Measurements from ENCODE around the gene CPTP.

CPTP gene

GRCh38 chr1:1336931-1337792 lies 12.6 kb downstream of the CPTP start:
- no peaks in the 10 kb centered on the region for H3K4me1 ChIP-seq
- no peak overlapping the region for H3K4me3 ChIP-seq (ENCODE audit: low read depth, low read length)
- no peaks in the 10 kb centered on the region for H3K9me3 ChIP-seq (ENCODE audit: control insufficient read depth, low read length)
- H3K27ac ChIP-seq: no peak overlapping the region
- H3K9ac ChIP-seq: no peak overlapping the region
- TF ChIP-seq, protein P1, sequence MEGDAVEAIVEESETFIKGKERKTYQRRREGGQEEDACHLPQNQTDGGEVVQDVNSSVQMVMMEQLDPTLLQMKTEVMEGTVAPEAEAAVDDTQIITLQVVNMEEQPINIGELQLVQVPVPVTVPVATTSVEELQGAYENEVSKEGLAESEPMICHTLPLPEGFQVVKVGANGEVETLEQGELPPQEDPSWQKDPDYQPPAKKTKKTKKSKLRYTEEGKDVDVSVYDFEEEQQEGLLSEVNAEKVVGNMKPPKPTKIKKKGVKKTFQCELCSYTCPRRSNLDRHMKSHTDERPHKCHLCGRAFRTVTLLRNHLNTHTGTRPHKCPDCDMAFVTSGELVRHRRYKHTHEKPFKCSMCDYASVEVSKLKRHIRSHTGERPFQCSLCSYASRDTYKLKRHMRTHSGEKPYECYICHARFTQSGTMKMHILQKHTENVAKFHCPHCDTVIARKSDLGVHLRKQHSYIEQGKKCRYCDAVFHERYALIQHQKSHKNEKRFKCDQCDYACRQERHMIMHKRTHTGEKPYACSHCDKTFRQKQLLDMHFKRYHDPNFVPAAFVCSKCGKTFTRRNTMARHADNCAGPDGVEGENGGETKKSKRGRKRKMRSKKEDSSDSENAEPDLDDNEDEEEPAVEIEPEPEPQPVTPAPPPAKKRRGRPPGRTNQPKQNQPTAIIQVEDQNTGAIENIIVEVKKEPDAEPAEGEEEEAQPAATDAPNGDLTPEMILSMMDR (IDR thresholded peaks at IDR 0.05): no peak
- H3K79me2 ChIP-seq: no peaks in the 10 kb centered on the region
- H2AFZ ChIP-seq: no peak overlapping the region
- no peaks in the 10 kb centered on the region for H3K36me3 ChIP-seq (ENCODE audit: control insufficient read depth, insufficient read depth, low read length)
- H3K4me2 ChIP-seq (ENCODE audit: low read length): no peak overlapping the region
- no peaks in the 10 kb centered on the region for H3K27me3 ChIP-seq (ENCODE audit: control insufficient read depth, insufficient read depth, low read length)

GRCh38 chr1:1337793-1338147 lies 13.2 kb downstream of the CPTP start:
- H3K4me2 ChIP-seq (ENCODE audit: low read length): no peak overlapping the region
- H3K9me3 ChIP-seq (ENCODE audit: control insufficient read depth, low read length): no peaks in the 10 kb centered on the region
- TF ChIP-seq, protein P1 (IDR thresholded peaks at IDR 0.05): no peak
- H3K27me3 ChIP-seq (ENCODE audit: control insufficient read depth, insufficient read depth, low read length): no peaks in the 10 kb centered on the region
- no peaks in the 10 kb centered on the region for H3K4me1 ChIP-seq
- no peak overlapping the region for H3K4me3 ChIP-seq (ENCODE audit: low read depth, low read length)
- no peaks in the 10 kb centered on the region for H3K79me2 ChIP-seq
- no peak overlapping the region for H3K27ac ChIP-seq
- H2AFZ ChIP-seq: no peak overlapping the region
- H3K36me3 ChIP-seq (ENCODE audit: control insufficient read depth, insufficient read depth, low read length): no peaks in the 10 kb centered on the region
- no peak overlapping the region for H3K9ac ChIP-seq

GRCh38 chr1:1338278-1338677 lies 13.7 kb downstream of the CPTP start:
- TF ChIP-seq, protein P1 (IDR thresholded peaks at IDR 0.05): no peak
- H3K79me2 ChIP-seq: peaks cover under 1% of the 10 kb centered on the region
- no peak overlapping the region for H3K4me2 ChIP-seq (ENCODE audit: low read length)
- H3K36me3 ChIP-seq (ENCODE audit: control insufficient read depth, insufficient read depth, low read length): no peaks in the 10 kb centered on the region
- H3K9ac ChIP-seq: no peak overlapping the region
- H3K27ac ChIP-seq: no peak overlapping the region
- H3K4me3 ChIP-seq (ENCODE audit: low read depth, low read length): no peak overlapping the region
- H3K4me1 ChIP-seq: no peaks in the 10 kb centered on the region
- no peaks in the 10 kb centered on the region for H3K9me3 ChIP-seq (ENCODE audit: control insufficient read depth, low read length)
- no peak overlapping the region for H2AFZ ChIP-seq
- no peaks in the 10 kb centered on the region for H3K27me3 ChIP-seq (ENCODE audit: control insufficient read depth, insufficient read depth, low read length)

DNA sequence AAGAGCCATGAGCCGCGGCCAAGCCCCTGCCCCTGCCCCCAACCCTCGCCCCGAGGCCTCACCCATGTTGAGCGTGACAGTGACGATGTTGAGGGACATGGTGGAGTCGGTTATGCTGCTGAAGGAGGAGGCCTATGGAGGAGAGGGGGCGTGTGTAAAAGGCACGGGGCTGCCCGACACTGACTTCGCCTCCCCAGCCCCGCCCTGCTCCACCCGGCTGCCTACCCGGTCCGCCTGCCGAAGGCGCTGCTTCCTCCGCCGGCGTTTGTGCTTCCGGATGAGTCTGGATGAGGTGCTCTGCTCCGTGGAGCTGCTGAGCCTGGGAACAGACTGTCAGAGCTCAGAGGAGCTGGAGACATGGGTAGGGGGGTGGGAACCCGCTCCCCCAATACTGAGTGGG lies 15.6 kb downstream of the CPTP start:
- no peak overlapping the region for H2AFZ ChIP-seq
- no peaks in the 10 kb centered on the region for H3K4me1 ChIP-seq
- H3K27ac ChIP-seq: no peak overlapping the region
- H3K4me2 ChIP-seq (ENCODE audit: low read length): no peak overlapping the region
- H3K36me3 ChIP-seq (ENCODE audit: control insufficient read depth, insufficient read depth, low read length): no peaks in the 10 kb centered on the region
- H3K4me3 ChIP-seq (ENCODE audit: low read depth, low read length): no peak overlapping the region
- no peaks in the 10 kb centered on the region for H3K9me3 ChIP-seq (ENCODE audit: control insufficient read depth, low read length)
- H3K27me3 ChIP-seq (ENCODE audit: control insufficient read depth, insufficient read depth, low read length): no peaks in the 10 kb centered on the region
- H3K9ac ChIP-seq: no peak overlapping the region
- TF ChIP-seq, protein P1 (IDR thresholded peaks at IDR 0.05): no peak
- H3K79me2 ChIP-seq: peaks cover 5% of the 10 kb centered on the region

Measured in parathyroid adenoma (tissue), 2 donors.